Activated CD4-positive, alpha-beta T cell treated with anti-CD3 and anti-CD28 coated beads, Interleukin-2, amount 50 U/mL, for 4 hours (primary cell): ENCODE data around the gene ZNF341.
"Not testable (repeated sequence)": the region's sequence is repeated elsewhere in the genome, so short reads cannot be mapped to it uniquely, and the experiment has no call there.

Source experiments
- DNase-seq, 2 experiments: peaks; one replicate each; pipeline ENCODE4 v3.0.0-alpha.2; 2020

ZNF341 gene

DNA sequence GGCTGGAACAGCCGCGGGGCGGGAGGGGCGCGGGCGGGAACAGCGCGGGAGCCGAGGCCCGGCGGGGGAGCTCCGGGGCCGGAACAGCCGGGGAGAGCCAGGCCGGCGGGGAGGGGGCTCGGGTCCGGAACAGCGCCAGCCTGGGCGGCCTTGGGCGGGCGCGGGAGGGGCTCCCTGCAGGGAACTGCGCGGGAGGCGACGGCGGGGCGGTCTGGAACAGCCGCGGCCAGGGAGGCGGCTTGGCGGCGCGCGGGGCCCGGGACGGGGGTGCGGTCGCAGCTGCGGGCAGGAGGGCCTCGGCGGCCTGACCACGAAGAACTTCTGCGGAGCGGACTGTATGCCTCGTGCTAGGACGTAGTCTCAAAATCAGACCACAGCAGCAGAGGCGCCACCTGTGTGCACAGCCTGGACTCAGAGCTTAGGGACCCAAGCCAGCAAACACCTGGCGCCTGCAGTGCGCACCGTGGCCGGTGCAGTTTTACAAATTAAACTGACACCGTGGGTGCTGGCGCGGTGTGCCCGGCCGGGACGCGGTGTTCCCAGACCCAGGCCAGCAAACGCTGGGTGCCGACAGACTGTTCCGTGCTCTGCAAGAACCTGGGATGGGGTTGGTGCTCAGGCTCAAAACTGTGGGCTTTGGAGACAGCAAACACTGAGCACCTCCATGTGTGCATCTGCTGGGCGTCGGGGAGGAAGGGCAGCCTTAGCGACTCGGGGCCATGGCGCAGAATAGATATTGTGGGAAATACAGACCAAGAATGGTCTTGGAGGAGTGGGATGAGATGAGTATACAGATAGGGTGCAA lies 572 bp downstream of the ZNF341 start:
- peak; percentile 74 for DNase-seq

DNA sequence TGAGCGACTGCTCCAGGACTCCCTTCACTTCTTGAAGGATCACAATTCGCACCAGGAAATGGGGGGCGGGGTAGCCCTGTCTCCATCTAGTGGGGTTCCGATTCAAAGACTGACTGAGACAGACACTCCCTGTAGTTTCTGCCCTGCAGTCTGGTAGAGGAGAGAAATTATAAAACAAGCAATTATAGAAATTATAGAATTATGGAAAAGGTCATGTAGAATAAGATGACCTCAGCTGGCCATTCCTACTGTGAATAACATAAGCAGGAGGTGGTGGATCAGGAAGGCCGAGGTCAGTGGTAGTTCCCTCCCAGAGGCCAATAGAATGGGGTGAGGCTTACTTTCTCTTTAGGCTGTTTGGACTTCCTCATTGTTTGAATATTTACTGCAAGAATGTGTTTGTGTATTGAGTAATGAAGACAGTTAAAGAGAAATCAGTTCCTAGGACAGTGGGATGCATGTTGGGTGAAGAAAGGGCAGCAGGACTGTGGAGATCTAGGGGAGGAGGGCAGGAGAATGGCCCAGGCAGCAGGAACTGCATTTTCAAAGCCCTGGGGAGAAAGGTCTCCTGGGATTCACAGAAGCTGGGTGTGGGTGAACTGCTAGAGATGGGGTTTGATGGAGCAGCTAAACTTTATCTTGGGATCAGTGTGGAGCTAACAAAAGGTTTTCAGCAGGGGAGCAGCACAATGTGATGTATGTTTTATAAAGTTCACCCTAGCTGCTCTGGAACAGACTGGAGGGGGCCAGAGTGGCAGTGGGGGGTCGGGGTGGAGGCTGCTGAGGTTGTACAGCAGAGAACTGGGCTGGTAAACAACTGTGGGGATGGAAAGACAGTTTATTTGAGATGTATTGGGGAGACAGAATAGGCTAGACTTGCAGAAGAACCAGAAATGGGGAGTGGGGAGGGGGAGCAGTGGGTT lies 2.1 kb downstream of the ZNF341 start:
- no peak for DNase-seq

DNA sequence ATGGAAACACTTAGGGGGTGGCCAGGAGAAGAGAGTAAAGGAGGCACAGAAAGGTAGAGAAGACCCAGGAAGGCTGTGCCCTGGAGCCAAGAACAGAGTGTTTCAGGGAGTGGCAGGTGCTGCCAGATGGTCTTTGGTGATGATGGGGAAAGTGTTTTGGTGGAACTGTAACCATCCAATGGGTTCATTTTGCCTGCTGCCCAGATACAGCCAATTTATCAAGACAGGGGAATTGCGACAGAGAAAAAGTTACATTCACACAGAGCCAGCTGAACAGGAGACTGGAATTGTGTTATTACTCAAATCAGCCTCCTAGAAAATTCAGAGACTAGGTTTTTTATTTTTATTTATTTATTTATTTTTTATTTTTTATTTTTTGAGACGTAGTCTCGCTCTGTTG lies 5.2 kb downstream of the ZNF341 start:
- no peak for DNase-seq

DNA sequence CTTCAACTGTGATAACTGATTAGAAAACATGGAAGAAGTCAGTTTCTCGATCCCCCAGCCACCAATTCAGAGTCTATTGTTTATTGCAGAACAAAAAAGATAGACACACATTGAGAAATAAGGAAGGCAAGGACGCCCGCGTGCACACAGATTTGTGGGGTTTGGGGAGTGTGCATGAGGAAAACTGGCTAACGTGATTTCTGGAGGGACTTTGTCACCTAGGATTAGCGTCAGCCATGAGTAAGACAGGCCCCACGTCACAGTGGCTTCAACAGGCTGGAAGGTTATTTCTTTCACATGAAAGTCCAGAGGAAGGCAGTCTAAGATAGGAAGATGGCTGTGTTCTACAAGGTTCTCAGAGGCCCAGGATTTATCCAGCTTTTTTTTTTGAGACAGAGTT lies 7.7 kb downstream of the ZNF341 start:
- no peak for DNase-seq

DNA sequence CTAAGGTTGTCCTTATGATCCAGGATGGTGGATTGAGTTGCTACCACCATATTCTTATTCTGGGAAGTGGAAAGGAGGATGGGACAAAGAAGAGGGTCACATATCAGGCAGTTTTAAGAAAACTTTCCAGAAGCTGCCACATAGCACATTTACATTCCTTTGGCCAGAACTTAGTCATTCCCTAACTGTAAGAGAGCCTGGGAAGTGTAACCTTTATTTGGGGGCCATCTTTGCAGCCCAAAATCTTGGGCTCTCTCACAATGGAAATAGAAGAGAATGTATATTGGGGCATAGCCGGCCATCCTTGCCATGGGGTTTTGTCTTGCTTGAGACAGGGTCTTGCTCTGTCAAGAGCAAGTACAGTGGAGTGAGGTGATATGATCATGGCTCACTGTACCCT lies 8.4 kb downstream of the ZNF341 start:
- DNase-seq: no peak

DNA sequence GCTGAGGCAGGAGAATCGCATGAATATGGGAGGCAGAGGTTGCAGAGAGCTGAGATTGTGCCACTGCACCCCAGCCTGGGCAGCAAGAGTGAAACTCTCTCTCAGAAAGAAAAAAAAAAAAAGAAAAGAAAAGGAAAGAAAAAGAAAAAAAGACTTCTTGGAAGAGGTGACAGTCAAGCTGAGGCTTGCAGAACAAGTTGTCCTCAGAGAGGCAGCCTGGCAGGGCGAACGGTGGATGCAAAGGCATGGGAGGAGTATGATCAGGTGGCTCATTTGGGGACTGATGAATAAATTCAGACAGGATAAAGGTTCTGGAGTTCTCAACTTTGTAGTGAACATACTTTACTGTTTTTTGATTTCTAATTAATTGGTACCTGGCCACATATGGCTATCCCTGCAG lies 12.4 kb downstream of the ZNF341 start:
- no peak for DNase-seq

DNA sequence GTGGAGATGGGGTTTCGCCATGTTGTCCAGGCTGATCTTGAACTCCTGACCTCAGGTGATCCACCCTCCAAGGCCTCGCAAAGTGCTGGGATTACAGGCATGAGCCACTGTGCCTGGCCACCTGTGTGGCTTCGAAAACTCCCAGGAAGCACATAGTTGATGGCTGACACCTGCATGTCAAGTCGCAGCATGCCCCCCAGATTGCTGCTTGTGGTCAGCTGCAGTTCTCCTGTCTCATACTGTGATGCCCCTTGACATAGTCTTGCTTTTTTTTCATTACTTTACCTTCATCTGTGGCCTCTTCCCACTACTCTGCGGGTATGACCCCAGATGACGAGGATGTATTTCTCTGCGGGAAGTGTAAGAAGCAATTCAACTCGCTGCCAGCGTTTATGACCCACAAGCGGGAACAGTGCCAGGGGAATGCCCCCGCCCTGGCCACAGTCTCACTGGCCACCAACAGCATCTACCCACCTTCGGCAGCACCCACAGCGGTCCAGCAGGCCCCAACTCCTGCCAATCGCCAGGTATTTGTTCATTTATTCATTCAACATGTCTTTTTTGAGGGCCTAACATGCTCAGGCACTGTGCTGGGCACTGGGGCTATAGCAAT lies 13.1 kb downstream of the ZNF341 start:
- DNase-seq: no peak

DNA sequence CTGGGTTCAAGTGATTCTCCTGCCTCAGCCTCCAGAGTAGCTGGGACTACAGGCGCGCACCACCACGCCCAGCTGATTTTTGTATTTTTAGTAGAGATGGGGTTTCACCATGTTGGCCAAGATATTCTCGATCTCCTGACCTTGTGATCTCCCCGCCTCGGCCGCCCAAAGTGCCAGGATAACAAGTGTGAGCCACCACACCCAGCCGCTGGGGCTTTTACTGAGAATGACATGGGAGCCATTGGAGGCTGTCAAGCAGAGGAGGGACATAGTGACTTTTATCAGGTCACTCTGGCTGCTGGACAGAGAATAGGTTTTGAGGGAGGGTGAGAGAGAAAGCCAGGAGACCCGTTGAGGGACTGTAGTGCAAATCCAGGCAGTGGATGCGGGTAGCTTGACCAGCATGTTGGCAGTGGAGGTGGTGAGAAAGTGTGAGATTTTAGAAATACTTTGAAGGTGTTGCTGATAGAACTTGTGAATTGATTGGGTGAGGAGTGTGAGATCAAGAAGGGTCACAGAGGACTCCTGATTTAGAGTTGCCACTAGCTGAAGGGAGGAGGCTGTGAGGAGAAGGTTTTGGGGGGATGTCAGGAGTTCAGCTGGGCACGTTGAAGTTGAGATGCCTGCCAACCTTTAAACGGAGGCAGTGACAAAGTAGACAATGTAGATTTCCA lies 14.7 kb downstream of the ZNF341 start:
- no peak for DNase-seq

DNA sequence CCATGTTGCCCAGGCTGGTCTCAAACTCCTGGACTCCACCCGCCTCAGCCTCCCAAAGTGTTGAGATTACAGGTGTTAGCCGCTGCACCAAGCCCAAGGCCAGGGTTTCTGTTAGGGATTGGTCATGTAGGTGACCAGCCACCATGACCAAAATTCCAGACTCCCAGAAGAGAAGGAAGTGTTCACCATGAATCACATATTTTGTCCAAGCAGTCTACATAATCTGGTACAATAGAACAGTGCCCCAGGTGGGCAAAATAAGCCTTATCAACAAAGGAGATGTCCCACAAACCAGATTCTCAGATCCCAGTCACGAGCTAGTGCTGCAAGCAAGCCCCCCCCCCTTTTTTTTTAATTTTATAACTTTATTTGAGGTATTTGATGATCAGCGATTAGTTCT lies 20.0 kb downstream of the ZNF341 start:
- DNase-seq: no peak

DNA sequence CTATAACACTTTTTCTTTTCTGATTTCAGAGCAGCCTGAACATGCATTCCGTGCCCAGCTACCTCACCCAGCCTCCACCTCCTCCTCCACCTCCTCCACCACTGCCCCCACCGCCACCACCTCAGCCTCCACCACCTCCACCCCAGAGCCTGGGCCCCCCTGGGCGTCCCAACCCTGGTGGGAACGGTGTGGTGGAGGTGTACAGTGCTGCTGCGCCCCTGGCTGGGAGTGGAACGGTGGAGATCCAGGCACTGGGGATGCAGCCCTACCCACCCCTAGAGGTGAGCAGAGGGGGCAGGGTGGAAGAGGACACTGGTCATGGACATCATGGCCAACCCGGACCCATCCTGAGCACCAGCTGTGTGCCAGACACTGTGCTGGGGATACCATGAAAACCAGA lies 21.3 kb downstream of the ZNF341 start:
- no peak for DNase-seq

DNA sequence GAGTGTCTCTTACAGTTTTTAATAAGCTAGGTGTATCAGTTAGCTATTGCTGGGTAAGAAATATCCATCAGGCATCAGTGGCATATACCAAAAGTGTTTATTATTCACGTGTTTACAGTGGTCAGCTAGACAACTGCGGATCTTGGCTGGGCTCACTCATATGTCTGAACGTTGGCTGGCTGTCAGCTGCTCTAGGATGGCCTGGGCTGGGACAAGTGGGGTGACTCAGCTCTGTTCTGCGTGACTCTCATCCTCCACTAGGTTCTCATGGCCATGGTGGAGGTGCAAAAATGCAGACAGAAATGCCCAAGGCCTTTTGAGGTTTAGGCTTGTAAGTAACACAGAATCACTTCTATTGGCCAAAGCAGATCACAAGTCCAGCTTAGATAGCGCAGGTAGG lies 22.0 kb downstream of the ZNF341 start:
- DNase-seq: no peak

DNA sequence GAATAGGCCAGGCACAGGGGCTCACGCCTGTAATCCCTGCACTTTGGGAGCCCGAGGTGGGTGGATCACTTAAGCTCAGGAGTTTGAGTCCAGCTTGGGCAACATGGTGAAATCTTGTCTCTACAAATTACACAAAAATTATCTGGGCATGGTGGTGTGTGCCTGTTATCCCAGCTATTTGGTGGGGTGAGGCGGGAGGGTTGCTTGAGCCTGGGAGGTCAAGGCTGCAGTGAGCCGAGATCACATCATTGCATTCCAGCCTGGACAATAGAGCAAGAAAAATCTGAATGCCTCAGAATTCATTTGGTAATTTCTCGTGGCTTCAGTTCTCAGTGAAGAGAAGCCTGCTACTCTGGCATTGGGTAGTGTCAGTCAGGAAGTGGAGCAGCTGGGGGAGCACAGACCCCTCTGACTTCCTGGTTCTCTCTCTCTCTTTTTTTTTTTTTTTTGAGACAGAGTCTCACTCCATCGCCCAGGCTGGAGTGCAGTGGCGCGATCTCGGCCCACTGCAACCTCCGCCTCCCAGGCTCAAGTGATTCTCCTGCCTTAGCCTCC lies 24.2 kb downstream of the ZNF341 start:
- DNase-seq: not testable (repeated sequence)

DNA sequence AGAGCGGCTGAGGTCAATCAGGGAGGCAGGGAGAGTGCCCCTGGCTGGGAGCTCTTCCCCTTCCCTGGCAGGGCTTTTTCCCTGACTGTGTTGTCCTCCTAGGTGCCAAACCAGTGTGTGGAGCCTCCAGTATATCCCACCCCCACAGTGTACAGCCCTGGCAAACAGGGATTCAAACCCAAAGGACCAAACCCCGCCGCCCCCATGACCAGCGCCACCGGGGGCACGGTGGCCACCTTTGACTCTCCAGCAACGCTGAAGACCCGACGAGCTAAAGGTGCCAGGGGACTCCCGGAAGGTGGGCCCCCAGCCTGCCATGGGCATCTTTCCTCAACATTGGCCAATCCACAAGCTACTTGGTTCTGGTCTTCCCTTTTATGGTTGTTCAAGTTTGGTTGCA lies 25.2 kb downstream of the ZNF341 start:
- no peak for DNase-seq

DNA sequence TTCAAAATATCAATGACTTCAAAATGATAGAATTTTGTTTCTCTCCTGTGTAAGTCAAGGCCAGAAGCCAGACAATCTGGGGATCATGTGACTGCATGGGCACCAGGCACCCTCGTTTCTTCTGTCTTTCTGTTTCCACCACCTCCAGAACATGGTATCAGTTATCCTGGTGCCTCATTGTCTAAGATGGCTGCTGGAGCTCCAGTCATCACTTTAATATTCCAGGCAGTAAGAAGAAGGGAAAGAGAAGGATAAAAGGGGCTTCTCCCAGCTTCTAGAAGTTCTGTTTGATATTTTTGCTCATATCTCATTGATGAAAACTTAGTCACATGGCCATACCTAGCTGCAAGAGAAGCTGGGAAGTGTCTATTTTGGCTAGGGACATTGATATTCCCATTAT lies 25.7 kb downstream of the ZNF341 start:
- no peak for DNase-seq

DNA sequence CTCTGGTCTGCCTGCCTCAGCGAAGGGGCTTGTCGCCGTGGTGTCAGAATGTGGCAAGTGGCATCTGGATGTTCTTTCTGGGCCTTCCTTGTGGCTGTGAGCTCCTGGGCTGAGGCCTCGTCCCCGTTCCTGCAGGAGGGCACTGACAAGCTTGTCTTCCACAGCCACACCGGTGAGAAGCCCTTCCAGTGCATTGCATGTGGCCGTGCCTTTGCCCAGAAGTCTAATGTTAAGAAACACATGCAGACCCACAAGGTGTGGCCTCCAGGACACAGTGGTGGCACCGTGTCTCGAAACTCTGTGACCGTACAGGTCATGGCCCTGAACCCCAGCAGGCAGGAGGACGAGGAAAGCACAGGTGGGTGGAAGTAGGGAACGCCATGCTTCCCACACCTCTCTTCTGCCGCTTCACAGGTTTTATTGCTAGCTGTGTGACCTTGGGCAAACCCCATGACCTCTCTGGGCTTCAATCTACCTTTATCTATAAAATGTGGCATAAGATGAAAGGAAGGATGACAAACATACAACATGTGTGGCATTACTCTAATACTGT lies 30.0 kb downstream of the ZNF341 start:
- DNase-seq: no peak

DNA sequence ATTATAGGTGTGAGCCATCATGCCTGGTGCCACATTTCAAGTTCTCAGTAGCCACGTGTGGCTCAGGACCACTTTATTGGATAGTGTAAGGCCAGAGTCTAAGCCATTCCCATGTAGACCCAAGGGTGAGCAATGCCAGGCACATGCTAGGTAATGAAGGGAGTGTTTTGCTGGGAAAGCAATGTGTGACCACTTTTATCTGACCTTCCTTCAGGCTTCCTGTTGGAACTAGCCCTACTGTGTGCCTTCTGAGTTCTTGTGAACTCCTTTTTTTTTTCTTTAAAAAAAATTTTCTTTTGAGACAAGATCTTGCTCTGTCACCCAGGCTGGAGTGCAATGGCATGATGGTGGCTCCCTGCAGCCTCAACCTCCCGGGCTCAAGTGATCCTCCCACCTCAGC lies 33.3 kb downstream of the ZNF341 start:
- DNase-seq: no peak

DNA sequence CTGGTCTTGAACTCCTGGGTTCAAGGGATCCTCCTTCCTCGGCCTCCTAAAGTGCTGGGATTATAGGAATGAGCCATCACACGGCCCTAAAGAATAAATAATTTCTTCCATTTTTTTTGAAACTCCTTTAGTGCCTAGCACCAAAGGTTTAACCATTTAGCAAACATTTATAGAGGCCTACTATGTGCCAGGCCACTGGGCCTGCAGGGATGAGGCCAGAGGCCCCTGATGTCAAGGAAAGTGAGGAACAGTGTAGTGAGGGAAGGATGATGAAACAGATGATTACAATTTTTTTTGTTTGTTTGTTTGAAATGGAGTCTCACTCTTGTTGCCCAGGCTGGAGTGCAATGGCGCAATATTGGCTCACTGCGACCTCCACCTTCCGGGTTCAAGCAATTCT lies 33.8 kb downstream of the ZNF341 start:
- no peak for DNase-seq

DNA sequence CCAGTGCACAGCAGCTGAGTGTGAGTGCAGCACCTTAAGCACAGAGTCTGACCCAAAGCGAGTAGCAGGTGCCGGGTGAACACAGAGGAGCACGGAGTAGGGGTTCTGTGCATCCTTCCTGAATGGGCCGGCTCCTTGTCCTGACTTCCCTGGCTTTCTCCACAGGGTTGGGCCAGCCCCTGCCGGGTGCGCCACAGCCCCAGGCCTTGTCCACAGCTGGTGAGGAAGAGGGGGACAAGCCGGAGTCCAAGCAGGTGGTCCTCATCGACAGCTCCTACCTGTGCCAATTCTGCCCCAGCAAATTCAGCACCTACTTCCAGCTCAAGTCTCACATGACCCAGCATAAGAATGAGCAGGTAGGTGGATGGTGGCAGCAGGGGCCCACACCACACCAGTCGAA lies 34.9 kb downstream of the ZNF341 start:
- DNase-seq: no peak

DNA sequence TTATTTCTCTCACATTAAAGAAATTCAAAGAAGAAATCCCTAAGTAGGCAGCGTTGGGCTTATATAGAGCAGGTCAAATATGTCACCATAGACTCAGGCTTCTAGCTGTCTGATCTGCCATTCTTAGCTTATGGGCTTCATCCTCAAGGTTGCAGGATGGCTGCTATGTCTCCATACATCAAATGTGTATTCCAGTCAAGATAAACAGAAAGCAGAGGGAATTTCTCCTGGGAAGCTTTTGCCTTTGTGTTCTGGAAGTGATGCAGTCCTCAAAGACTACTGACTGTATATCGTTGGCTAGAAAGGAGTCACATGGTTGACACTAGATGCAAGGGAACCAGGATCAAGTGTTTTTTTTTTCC lies 36.0 kb downstream of the ZNF341 start:
- DNase-seq: no peak

DNA sequence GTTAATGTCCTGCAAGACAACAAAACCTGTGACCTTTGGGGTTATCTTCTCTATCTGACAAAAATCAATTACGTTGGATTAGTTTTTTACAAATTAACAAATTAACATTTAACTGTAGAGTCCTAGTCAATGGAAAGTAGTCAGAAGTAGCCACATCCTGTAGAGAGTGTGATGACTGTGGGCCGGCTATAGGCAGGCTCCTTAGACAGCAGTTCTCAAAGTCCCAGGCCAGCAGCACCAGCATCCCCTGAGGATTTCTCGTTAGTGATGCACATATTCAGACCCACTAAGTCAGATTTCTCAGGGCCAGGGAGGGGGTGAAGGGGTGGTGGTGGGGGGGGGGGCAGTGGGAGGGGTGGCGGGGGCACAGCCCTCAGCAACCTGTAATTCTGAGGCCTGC lies 37.2 kb downstream of the ZNF341 start:
- DNase-seq: no peak

DNA sequence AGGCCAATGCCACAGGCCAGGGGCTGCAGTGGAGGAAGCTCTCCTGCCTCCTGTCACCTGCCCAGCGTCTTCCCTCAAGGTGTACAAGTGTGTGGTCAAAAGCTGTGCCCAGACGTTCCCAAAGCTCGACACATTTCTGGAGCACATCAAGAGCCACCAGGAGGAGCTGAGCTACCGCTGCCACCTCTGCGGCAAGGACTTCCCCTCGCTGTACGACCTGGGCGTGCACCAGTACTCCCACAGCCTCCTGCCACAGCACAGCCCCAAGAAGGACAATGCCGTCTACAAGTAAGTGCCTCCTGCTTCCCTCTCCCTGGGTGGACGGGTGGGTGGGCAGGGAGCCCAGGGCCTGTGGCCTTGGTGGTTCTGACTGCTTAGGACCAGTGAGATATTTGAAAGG lies 38.2 kb downstream of the ZNF341 start:
- DNase-seq: no peak

DNA sequence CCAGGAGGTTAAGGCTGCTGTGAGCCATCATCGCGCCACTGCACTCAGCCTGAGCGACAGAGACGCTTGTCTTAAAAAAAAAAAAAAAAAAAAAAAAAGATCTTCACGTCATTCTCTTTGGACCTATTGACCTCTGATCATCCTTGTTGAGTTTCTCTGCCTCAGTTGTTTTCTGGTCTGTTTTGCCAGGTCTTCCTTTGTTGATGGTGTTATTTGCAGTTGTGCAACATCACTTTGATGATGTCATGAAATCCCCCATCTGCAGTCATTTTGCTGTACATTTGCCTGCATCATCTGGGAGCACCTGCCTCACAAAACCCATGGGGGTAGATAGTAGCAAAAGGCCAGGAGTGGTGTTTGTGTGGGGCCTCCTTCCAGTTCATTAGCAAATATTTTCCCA lies 40.1 kb downstream of the ZNF341 start:
- DNase-seq: no peak

DNA sequence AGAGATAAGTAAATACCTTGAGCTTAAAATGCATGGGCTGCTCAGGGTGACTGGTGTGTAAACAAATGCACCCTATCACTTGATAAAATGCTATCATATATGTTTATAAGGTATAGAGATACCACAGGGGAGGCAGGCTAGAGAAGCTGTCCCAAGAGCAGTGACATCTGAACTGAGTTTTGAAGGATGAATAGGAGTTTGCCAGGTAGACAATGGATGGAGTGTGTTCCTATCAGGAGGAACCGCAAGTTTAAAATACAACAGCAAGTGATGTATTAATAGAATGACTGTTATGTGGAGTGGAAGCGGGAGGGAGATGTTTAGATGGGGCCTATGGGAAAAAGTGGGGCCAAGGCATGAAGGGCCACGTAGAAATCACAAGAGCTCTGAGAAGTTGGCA lies 40.6 kb downstream of the ZNF341 start:
- no peak for DNase-seq
